GM04503 (cell line): ENCODE results near the gene ARL3.
"Not testable (repeated sequence)": the region's sequence is repeated elsewhere in the genome, so short reads cannot be mapped to it uniquely, and the experiment has no call there.

Source experiments
- DNase-seq: peaks from one replicate; pipeline ENCODE4 v3.0.0-alpha.2; 2012; ENCODE audit warnings: low read depth

The ARL3 gene

GRCh38 chr10:102673236-102673818 lies 40.9 kb downstream of the ARL3 start:
- no peak for DNase-seq

GRCh38 chr10:102670871-102671434 lies 43.2 kb downstream of the ARL3 start:
- DNase-seq: no peak

- no peak for DNase-seq
These were observed 44.0 kb downstream of the ARL3 start for GRCh38 chr10:102670065-102670670.

- DNase-seq: no peak
These were observed 44.8 kb downstream of the ARL3 start for GRCh38 chr10:102669206-102670064.

GRCh38 chr10:102668326-102669107 lies 45.7 kb downstream of the ARL3 start:
- no peak for DNase-seq

GRCh38 chr10:102667411-102667810 lies 46.8 kb downstream of the ARL3 start:
- not testable (repeated sequence) for DNase-seq

GRCh38 chr10:102665904-102666509 lies 48.2 kb downstream of the ARL3 start:
- DNase-seq: no peak

- no peak for DNase-seq
These were observed 52.6 kb downstream of the ARL3 start for GRCh38 chr10:102661658-102662028.

GRCh38 chr10:102660888-102661657 lies 53.1 kb downstream of the ARL3 start:
- no peak for DNase-seq

- no peak for DNase-seq
These were observed 55.4 kb downstream of the ARL3 start for GRCh38 chr10:102658802-102659201.

GRCh38 chr10:102657984-102658724 lies 56.0 kb downstream of the ARL3 start:
- no peak for DNase-seq

- DNase-seq: no peak
These were observed 56.7 kb downstream of the ARL3 start for GRCh38 chr10:102657451-102657850.

GRCh38 chr10:102656791-102657371 lies 57.3 kb downstream of the ARL3 start:
- DNase-seq: no peak

- DNase-seq: no peak
These were observed 58.2 kb downstream of the ARL3 start for GRCh38 chr10:102656026-102656425.

- DNase-seq: no peak
These were observed 59.2 kb downstream of the ARL3 start for GRCh38 chr10:102654969-102655368.

- no peak for DNase-seq
These were observed 59.6 kb downstream of the ARL3 start for GRCh38 chr10:102654566-102654965.

GRCh38 chr10:102653060-102653459 lies 61.1 kb downstream of the ARL3 start:
- DNase-seq: no peak

- no peak for DNase-seq
These were observed 61.9 kb downstream of the ARL3 start for GRCh38 chr10:102652170-102652916.
